DMS153 (cell line): Measurements from ENCODE around the gene NMNAT2.
"Not testable (repeated sequence)": the region's sequence is repeated elsewhere in the genome, so short reads cannot be mapped to it uniquely, and the experiment has no call there.

ENCODE experiments used
- DNase-seq: peaks from one replicate; lab custom pipeline; 2025; lab: John Stamatoyannopoulos, UW

NMNAT2 gene

GRCh38 chr1:183285256-183285655 is 132.9 kb downstream of the NMNAT2 start:
- no peak for DNase-seq

DNA sequence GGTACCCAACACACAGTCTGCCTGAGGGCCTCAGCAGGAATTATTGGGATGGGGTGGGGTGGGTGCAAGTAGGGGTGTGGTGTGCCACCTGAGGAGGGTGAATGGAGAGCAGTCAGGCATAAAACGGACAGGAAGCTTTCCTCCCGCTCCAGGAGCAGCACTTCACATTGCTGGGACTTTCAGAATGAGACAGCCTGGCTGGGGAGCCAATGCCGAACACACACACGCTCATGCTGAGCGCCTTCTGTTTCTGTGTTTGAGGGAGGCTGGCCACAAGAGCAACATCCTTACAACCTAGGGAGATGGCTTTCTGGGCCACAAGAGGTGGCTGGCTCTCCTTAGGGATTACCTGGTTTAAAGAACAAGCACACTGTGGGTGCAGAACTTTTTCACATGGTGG is 134.1 kb downstream of the NMNAT2 start:
- no peak for DNase-seq

GRCh38 chr1:183283286-183283685 is 134.9 kb downstream of the NMNAT2 start:
- DNase-seq = no peak

GRCh38 chr1:183282101-183282855 is 135.9 kb downstream of the NMNAT2 start:
- no peak for DNase-seq

GRCh38 chr1:183281553-183282091 is 136.6 kb downstream of the NMNAT2 start:
- peak; percentile 83 for DNase-seq

DNA sequence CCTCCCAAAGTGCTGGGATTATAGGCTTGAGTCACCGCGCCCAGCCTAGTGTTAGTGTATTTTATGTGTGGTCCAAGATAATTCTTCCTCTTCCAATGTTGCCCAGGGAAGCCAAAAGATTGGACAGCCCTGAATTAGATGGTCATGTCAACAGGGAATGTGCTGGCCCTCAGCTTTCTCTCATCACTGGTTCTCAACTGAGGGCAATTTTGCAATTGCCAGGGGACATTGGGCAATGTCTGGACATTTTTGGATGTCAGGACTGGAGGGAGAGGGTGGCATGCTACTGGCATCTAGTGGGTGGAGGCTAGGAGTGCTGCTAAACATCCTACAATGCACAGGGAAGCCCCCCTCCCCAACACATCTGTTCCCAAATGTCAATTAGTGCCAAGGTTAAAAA is 137.1 kb downstream of the NMNAT2 start:
- DNase-seq = no peak

GRCh38 chr1:183279835-183280234 is 138.3 kb downstream of the NMNAT2 start:
- no peak for DNase-seq

- peak; percentile 48 for DNase-seq
These were observed 139.2 kb downstream of the NMNAT2 start for GRCh38 chr1:183278739-183279591.

GRCh38 chr1:183277821-183278738 is 140.1 kb downstream of the NMNAT2 start:
- DNase-seq = no peak

GRCh38 chr1:183276386-183277080 is 141.6 kb downstream of the NMNAT2 start:
- no peak for DNase-seq

DNA sequence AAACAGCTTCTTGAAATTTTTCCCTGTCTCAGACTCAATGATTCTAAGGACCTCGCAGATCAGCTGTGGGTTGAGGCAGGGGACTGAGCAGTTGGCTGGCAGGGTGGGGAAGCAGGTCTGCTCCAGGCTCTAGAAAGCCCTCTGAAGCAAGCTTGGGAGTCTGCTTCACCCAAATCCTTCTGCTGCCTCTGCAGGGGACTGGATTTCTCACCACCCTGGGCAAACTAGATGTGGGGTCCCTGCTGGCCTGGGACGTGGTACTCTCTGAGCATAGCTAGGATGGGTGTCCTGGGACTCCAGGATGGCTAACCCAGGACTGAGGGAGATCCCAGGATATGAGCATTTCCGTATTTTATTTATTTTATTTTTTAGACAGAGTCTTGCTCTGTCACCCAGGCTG is 142.9 kb downstream of the NMNAT2 start:
- DNase-seq = no peak

GRCh38 chr1:183274836-183275235 is 143.3 kb downstream of the NMNAT2 start:
- DNase-seq = no peak

GRCh38 chr1:183273984-183274383 is 144.2 kb downstream of the NMNAT2 start:
- DNase-seq = not testable (repeated sequence)

GRCh38 chr1:183273300-183273699 is 144.9 kb downstream of the NMNAT2 start:
- DNase-seq = no peak

DNA sequence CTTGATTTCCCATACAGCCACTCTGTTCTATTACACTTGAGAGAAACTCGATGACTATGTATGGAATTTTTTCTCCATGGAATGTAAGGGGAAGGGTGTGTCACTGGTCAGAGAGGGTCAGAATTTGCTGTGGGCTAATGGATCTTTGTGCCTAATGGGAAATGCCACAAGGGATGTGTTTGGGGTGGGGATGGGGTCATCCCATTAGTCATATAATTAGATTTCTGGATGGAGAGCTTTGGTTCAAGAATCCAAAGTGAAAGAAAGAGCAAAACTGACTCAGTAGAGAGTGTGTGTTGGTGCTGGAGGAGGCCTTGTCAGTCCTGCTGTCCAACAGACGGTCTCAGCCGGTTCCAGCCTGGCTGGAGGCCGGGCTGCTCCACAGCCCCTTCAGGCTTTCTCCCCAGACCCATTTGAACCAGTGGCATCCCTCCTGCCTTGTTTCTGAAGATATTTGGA is 145.8 kb downstream of the NMNAT2 start:
- DNase-seq = no peak

DNA sequence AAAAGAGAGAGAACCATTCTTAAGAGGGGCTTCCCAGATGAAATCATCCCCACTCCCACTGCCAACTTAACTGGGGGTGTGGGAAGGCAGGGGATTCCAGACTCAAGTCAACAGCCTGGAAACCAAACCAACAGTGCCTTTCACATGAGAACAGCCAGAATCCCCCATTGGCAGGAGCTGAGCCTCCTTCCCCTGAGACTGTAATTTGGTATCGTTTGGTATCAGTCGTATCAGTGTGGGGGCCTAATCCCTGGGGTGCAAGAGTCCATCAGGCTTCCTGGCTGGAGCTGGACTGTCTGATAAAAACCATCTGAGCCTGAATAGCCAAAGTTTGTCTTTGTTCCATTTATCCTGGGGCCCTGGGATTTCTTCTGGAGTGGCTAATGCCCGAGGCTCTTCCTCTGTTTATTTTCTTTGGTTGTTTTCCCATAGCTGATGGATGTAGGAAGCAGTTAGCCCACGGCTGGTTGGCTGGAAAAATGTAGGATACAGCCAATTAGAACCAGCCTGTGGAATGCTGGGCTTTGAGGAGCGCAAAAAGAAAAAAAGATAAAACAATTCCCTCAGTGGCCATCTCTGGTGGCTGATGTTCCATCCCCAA is 147.5 kb downstream of the NMNAT2 start:
- no peak for DNase-seq

DNA sequence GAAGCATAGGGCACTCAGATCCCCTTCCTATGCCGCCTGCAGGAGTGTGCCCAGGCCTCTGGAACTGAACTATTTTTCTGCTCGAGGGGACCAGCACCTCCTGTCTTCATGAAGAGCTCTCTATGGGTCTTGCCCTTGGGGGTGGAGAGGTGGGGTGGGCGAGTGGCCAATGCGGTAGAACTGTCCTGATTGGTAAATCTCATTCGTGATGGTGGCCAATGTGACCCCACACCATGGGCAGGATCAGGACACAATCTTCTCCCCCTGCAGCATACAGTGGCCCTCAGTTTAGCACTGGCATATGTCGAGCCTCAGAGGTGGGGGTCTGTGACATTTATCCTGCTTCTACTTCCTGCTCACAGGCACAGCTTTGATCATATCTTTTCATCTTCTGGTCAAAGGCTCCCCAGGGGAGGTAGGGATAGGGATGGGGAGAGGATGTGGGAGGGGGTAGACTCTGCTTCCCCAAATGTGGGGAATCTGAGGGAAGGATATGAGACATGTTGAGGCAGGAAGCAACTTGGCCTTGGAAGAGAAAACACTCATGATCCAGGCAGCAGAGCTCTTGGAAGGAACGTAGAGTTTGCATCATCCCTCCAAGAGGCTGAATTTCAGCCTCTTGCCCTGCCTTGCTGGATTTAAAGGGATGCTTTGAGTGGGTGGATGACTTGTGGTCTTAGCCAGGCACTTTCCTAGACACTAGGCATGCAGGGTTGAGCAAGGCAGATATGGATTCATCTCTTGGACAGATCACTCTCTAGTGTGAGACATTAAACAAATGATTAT is 150.3 kb downstream of the NMNAT2 start:
- DNase-seq = no peak

DNA sequence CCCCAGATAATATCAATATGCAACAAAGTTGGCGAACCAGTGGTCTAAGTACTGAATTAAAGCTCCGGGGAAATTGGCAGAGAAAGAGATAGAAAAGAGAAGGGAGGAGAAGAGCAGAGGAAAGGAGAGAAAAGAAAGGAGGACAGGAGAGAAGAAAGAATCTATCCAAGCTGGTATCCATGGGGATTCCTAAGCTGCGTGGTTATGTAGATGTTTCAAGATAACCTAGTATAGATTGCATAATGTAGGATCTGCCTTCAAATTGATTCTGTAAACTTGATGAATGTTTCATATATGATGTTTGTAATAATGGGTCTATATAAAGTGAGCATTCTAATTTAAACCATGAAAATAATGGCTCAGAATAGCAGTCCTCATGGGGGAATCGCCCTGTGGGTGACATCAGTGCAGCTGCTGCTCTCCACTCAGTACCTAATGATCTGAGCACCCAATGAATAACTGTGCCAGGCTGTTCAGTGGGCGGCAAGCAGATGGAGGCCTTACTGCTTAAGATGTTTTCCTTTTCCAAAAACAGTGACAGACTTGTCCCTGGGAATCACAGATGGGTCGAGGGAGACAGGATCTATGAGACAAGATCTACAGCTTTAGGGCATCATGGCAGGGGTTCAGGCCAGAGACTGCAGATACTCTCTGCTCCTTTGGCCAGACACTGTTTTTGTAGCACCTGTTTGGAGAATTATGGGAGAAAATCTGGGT is 154.1 kb downstream of the NMNAT2 start:
- DNase-seq = no peak

GRCh38 chr1:183262628-183263200 is 155.5 kb downstream of the NMNAT2 start:
- no peak for DNase-seq
